ENCODE results near the gene GASK1A.

GASK1A gene

GRCh38 chr3:43082457-43082856 lies 103.3 kb downstream of the GASK1A start:
- TF ChIP-seq ZC3H10 (CRISPR knock-in tag; IDR thresholded peaks at IDR 0.05) (no peak), ZFP30 (CRISPR knock-in tag; IDR thresholded peaks at IDR 0.05) (no peak), PPARA (CRISPR knock-in tag; IDR thresholded peaks at IDR 0.05; ENCODE audit: borderline replicate concordance) (no peak), OSR1 (CRISPR knock-in tag; IDR thresholded peaks at IDR 0.05) (no peak), RARB (CRISPR knock-in tag; IDR thresholded peaks at IDR 0.05) (no peak), CSDC2 (CRISPR knock-in tag; IDR thresholded peaks at IDR 0.05) (no peak), TSHZ2 (CRISPR knock-in tag; IDR thresholded peaks at IDR 0.05) (no peak), ZNF565 (CRISPR knock-in tag; conservative IDR thresholded peaks at IDR 0.05; ENCODE audit: low read depth) (no peak), PATZ1 (CRISPR knock-in tag; IDR thresholded peaks at IDR 0.05; ENCODE audit: borderline replicate concordance) (no peak)
- no peak for ATAC-seq

- TF ChIP-seq CREB5 (CRISPR knock-in tag; IDR thresholded peaks at IDR 0.05; ENCODE audit: low read depth) = peak; percentile 52; the same call in 1 of the 2 replicates
- TF ChIP-seq ISL1 (CRISPR knock-in tag; IDR thresholded peaks at IDR 0.05) = peak; percentile 47
- TF ChIP-seq ZNF8 (CRISPR knock-in tag; IDR thresholded peaks at IDR 0.05) = no peak
- peak; percentile 55 for ATAC-seq
Observed at GRCh38 chr3:43086460-43087165, 107.5 kb downstream of the GASK1A start.

GRCh38 chr3:43087249-43087776 lies 108.2 kb downstream of the GASK1A start:
- TF ChIP-seq TOX (CRISPR knock-in tag; IDR thresholded peaks at IDR 0.05; ENCODE audit: borderline replicate concordance) (no peak), ZNF70 (CRISPR knock-in tag; IDR thresholded peaks at IDR 0.05) (no peak), RARB (CRISPR knock-in tag; IDR thresholded peaks at IDR 0.05) (no peak), ZFP3 (CRISPR knock-in tag; IDR thresholded peaks at IDR 0.05) (no peak), ISL1 (CRISPR knock-in tag; IDR thresholded peaks at IDR 0.05) (no peak), ARNTL (CRISPR knock-in tag; IDR thresholded peaks at IDR 0.05; ENCODE audit: borderline replicate concordance, low read depth) (no peak), GLIS3 (CRISPR knock-in tag; IDR thresholded peaks at IDR 0.05) (no peak), BACH2 (CRISPR knock-in tag; IDR thresholded peaks at IDR 0.05; ENCODE audit: borderline replicate concordance) (no peak), ZNF8 (CRISPR knock-in tag; IDR thresholded peaks at IDR 0.05) (no peak), ESRRG (CRISPR knock-in tag; IDR thresholded peaks at IDR 0.05) (no peak), SNAI2 (CRISPR knock-in tag; IDR thresholded peaks at IDR 0.05) (no peak), PATZ1 (CRISPR knock-in tag; IDR thresholded peaks at IDR 0.05; ENCODE audit: borderline replicate concordance) (no peak), CREB5 (CRISPR knock-in tag; IDR thresholded peaks at IDR 0.05; ENCODE audit: low read depth) (no peak), POU6F1 (CRISPR knock-in tag; IDR thresholded peaks at IDR 0.05; ENCODE audit: borderline replicate concordance, low read depth) (no peak), OSR1 (CRISPR knock-in tag; IDR thresholded peaks at IDR 0.05) (no peak), TCF4 (CRISPR knock-in tag; IDR thresholded peaks at IDR 0.05; ENCODE audit: borderline replicate concordance) (no peak)
- ATAC-seq = no peak

Measured in SK-N-SH treated with all-trans-retinoic acid at 6 μM for 48 hours (cell line).